IMR-90 (cell line): ENCODE measurements around the gene PYGM.

Experiments
- CEBPB ChIP-seq: IDR thresholded peaks from 2 replicates; pipeline ENCODE4 v1.6.1; 2012; ENCODE audit warnings: low read depth, low read length, improper control_type of control experiment
- RAD21 ChIP-seq: IDR thresholded peaks from 2 replicates; pipeline ENCODE4 v1.6.1; 2012; ENCODE audit warnings: low read length, improper control_type of control experiment

GRCh38 chr11:64711956-64712362, 47.8 kb downstream of the PYGM start:
- TF ChIP-seq RAD21 (no peak), CEBPB (no peak)
